Measurements from ENCODE around the gene NFASC. TPM values are rescaled to one million over a fixed set of nuclear protein-coding genes. Genes with fewer than 3 reads are reported as not detected.

NFASC gene
- total RNA-seq, 1 experiment from 2014 or later: 1.6 TPM

GRCh38 chr1:204872262-204872881 lies 1.7 kb downstream of the NFASC start:
- H3K9me3 ChIP-seq (ENCODE audit: low read length): no peaks in the 10 kb centered on the region
- no peak overlapping the region for H3K4me3 ChIP-seq (ENCODE audit: low read length)
- H3F3A ChIP-seq (ENCODE audit: low read length, unreplicated experiment): no peaks in the 10 kb centered on the region
- ChIA-PET POLR2A (ENCODE audit: unreplicated experiment) (no interaction called here), CTCF (no interaction called here)
- BruUV-seq (replicated peaks): no TSS peak
- H4K20me1 ChIP-seq (ENCODE audit: low read length): no peaks in the 10 kb centered on the region
- no peak overlapping the region for H3K9ac ChIP-seq (ENCODE audit: low read length)
- intact Hi-C loops (cut with micrococcal nuclease): no loop called here
- DNase-seq: no peak
- no peaks in the 10 kb centered on the region for H3K4me1 ChIP-seq (ENCODE audit: insufficient read depth, low read length)
- H3K79me2 ChIP-seq (ENCODE audit: low read length): no peaks in the 10 kb centered on the region
- H2AFZ ChIP-seq (ENCODE audit: low read length): no peak overlapping the region
- no peak for ATAC-seq
- peaks cover 88% of the 10 kb centered on the region for H3K27me3 ChIP-seq (ENCODE audit: low read length)
- H3K9me2 ChIP-seq (replicated peaks; ENCODE audit: low read length): no peaks in the 10 kb centered on the region
- no peak for TF ChIP-seq EZH2 (IDR thresholded peaks at IDR 0.05; ENCODE audit: low read length, unreplicated experiment)
- H3K36me3 ChIP-seq (ENCODE audit: low read depth, low read length): no peaks in the 10 kb centered on the region
- H3K27ac ChIP-seq (ENCODE audit: low read length): no peak overlapping the region
- no peak overlapping the region for H3K4me2 ChIP-seq (ENCODE audit: low read length)

- H3K9me3 ChIP-seq (ENCODE audit: low read length): no peaks in the 10 kb centered on the region
- DNase-seq (no peak), ATAC-seq (no peak)
- TF ChIP-seq EZH2phosphoT487 (IDR thresholded peaks at IDR 0.05; ENCODE audit: borderline replicate concordance, low read length): no peak
- TF ChIP-seq CTCF (conservative IDR thresholded peaks at IDR 0.05; ENCODE audit: low read depth, low read length): no peak
- TF ChIP-seq EZH2 (IDR thresholded peaks at IDR 0.05; ENCODE audit: low read length, unreplicated experiment): no peak
- H3K4me3 ChIP-seq (ENCODE audit: low read length): no peak overlapping the region
- no peaks in the 10 kb centered on the region for H3F3A ChIP-seq (ENCODE audit: low read length, unreplicated experiment)
- no peaks in the 10 kb centered on the region for H3K36me3 ChIP-seq (ENCODE audit: low read depth, low read length)
- no peak overlapping the region for H3K9ac ChIP-seq (ENCODE audit: low read length)
- no peaks in the 10 kb centered on the region for H3K9me2 ChIP-seq (replicated peaks; ENCODE audit: low read length)
- no peaks in the 10 kb centered on the region for H3K79me2 ChIP-seq (ENCODE audit: low read length)
- ChIA-PET POLR2A (ENCODE audit: unreplicated experiment) (no interaction called here), CTCF (no interaction called here)
- no peaks in the 10 kb centered on the region for H3K4me1 ChIP-seq (ENCODE audit: insufficient read depth, low read length)
- no peak overlapping the region for H2AFZ ChIP-seq (ENCODE audit: low read length)
- H3K4me2 ChIP-seq (ENCODE audit: low read length): no peak overlapping the region
- BruUV-seq (replicated peaks): no TSS peak
- H3K27ac ChIP-seq (ENCODE audit: low read length): no peak overlapping the region
- intact Hi-C loops (cut with micrococcal nuclease): no loop called here
- no peaks in the 10 kb centered on the region for H4K20me1 ChIP-seq (ENCODE audit: low read length)
- peaks cover 91% of the 10 kb centered on the region for H3K27me3 ChIP-seq (ENCODE audit: low read length)
These were observed 2.5 kb downstream of the NFASC start for GRCh38 chr1:204873176-204873575.

GRCh38 chr1:204873714-204874113 lies 3.1 kb downstream of the NFASC start:
- H3K27me3 ChIP-seq (ENCODE audit: low read length): peaks cover 91% of the 10 kb centered on the region
- no peaks in the 10 kb centered on the region for H3K79me2 ChIP-seq (ENCODE audit: low read length)
- H3K36me3 ChIP-seq (ENCODE audit: low read depth, low read length): no peaks in the 10 kb centered on the region
- DNase-seq (no peak), ATAC-seq (no peak)
- no peak overlapping the region for H3K9ac ChIP-seq (ENCODE audit: low read length)
- no peaks in the 10 kb centered on the region for H3K9me3 ChIP-seq (ENCODE audit: low read length)
- intact Hi-C loops (cut with micrococcal nuclease): no loop called here
- ChIA-PET POLR2A (ENCODE audit: unreplicated experiment) (no interaction called here), CTCF (no interaction called here)
- no peaks in the 10 kb centered on the region for H3F3A ChIP-seq (ENCODE audit: low read length, unreplicated experiment)
- H3K4me3 ChIP-seq (ENCODE audit: low read length): no peak overlapping the region
- no TSS peak for BruUV-seq (replicated peaks)
- no peaks in the 10 kb centered on the region for H4K20me1 ChIP-seq (ENCODE audit: low read length)
- H2AFZ ChIP-seq (ENCODE audit: low read length): no peak overlapping the region
- no peaks in the 10 kb centered on the region for H3K9me2 ChIP-seq (replicated peaks; ENCODE audit: low read length)
- H3K4me1 ChIP-seq (ENCODE audit: insufficient read depth, low read length): no peaks in the 10 kb centered on the region
- no peak for TF ChIP-seq EZH2 (IDR thresholded peaks at IDR 0.05; ENCODE audit: low read length, unreplicated experiment)
- TF ChIP-seq EZH2phosphoT487 (IDR thresholded peaks at IDR 0.05; ENCODE audit: borderline replicate concordance, low read length): no peak
- TF ChIP-seq CTCF (conservative IDR thresholded peaks at IDR 0.05; ENCODE audit: low read depth, low read length): no peak
- H3K27ac ChIP-seq (ENCODE audit: low read length): no peak overlapping the region
- no peak overlapping the region for H3K4me2 ChIP-seq (ENCODE audit: low read length)
